ENCODE data around the gene PRND.
"Not testable (repeated sequence)": the region's sequence is repeated elsewhere in the genome, so short reads cannot be mapped to it uniquely, and the experiment has no call there.

PRND gene

DNA sequence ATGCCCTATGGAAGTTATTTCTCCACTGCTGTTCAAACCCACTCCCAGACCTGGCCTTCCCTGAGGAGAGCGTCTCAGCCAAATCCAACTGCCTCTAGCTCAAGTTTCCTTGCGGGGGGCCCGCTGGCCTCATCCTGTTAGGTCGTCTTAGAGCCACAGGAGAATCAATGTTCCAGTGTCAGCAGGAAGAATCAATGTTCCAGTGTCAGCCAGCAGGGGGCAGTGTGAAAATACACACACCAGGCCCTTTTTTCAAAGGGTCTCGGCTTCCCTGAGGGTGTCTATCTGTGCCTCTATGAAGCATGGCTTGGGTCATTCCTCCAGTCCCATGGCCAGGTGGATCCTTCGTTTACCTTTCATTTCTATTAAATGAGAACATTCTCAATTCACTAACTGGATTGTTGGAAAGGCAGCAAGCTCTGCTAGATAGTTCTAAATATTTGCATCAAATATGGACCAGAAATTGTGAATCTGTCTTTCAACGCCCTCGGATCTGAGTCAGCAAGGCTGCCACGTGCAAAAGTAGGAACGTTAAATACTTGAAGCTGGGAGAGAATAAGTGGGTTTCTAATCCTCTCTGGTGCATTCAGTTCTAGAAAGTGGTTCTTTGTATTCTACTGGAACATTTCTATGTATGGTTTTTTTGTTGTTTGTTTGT, 19.2 kb downstream of the PRND start:
- DNase-seq, result peak; percentile 63

DNA sequence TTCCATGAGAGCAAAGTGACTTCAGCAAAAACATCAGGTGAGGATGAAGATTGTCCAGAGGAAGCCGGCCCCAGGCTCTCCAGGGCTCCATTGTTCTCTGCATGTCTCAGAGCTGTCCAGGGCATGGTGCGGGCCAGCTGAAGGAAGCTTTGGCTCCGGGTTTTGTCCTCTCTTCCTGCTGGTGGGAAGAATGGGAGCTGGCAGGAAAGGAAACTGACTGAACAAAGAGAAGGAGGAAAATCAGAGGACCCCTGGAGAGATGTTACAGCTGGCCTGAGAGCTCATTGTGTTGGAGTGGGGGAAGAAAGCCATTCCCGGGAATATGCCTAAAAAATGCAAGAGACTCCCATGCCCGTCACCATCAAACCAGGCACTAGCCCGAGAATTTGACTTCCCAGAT, 27.1 kb downstream of the PRND start:
- DNase-seq, result no peak

DNA sequence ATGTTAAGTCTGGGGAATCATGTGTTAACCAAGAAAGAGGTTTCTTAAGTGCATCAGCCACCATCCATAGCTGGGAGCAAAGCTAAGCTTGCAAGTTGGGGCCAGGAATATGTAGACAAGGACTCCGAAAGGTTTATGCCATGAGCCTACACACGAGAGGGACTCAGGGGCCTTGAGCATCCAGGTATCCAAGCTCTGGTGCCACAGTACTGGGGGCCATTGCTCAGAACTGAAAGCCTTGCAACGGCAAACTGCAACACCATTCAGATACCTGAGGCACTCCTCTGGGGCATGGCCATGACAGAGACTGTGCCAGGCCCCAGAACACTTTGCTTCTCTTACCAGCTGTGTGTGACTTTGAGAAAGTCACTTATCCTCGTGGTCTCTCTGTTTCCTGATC, 27.6 kb downstream of the PRND start:
- DNase-seq, result no peak

DNA sequence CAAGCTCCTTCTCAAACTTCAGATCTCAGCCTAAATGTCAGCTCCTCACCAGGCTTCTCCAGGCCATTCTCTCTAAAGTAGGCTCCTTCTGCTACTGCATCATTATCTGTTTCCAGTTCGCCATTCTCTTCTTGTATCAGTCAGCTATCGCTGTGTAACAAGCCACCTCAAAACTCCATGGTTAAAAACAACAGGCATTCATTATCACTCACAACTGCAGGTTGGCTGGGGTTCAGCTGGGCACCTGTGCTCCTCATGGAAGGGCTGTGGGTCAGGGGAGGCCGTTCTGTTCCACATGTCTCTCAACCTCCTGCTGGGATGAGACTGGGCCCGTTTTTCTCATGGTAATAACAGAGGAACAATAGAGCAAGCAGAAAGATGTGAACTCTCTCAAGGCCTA, 28.7 kb downstream of the PRND start:
- no peak for DNase-seq

DNA sequence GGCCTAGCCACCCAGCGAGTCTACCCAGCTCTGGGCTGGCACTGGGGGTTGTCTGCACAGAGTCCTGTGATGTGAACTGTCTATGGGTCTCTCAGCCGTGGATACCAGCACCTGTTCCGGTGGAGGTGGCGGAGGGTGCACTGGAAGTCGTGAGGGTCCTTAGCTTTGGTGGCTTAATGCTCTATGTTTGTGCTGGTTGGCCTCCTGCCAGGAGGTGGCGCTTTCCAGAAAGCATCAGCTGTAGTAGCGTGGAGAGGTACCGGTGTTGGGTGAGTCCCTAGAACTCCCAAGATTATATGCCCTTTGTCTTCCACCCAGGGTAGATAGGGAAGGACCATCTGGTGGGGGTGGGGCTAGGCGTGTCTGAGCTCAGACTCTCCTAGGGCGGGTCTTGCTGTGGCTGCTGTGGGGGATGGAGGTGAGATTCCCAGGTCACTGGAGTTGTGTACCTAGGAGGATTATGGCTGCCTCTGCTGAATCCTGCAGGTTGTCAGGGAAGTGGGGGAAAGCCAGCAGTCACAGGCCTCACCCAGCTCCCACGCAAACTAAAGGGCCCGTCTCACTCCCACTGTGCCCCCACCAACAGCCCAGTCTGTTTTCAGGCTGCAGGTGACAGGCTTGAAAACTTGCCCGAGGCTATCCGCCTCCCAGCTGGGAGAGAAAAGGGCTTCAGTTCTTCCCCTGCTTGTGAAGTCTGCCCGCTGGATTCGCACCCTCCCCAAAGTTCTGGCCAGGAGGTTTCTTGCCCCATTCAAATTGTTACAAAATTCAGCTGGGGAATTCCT, 37.6 kb downstream of the PRND start:
- DNase-seq, result peak; percentile 41

DNA sequence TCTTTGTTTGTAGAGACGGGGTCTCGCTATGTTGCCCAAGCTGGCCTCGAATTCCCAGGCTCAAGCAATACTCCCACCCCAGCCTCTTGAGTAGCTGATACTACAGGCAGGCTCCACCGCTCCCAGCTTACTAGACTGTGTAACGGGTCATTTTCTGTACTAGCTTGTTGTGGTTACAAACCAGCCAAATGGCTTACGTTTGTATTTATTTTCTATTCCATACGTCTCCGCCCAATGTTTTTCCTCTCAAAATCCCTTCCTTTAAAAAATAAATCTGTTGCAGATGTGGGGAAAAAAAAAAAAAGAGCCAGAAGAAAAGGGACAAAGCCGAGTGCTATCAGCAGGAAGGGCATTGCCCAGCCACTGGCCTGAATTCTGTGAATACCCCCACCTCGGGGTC, 41.6 kb downstream of the PRND start:
- no peak for DNase-seq

DNA sequence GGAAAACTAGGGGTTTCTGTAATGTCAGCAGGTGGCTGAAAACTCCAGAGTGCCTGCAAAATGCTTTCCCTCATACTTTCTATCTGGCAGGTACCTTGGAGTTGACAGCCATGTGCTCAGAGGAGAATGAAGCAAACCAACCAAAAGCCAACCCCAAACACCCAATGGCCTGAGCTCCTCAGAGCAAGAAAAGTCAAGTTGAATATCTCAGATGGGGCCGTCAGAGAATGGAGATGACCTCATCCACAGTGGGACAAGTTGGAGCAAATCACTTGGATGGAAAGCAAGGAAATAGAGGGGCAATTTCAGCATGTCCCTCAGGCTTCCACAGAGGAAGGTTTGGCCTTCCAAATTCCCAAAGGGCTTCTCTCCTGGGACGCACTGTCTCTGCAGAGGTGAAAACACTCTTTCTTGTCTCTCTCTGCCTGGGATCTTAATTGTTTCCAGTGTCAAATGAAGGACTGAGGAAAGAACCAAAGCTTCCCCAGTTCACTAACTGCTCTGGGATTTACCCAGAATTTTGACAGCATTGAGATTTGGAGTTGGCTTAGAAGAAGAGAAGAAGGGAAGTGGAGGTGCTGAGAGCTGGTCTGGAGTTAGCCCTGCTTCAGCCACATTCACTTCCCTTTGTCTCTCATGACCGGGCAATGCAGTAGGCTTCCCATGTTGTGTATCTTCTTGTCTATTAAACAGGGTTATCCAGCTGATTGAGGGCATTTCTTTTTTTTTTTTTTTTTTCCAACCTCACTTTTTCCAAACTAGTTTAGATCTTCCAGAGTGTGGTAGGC, 42.2 kb downstream of the PRND start:
- no peak for DNase-seq

DNA sequence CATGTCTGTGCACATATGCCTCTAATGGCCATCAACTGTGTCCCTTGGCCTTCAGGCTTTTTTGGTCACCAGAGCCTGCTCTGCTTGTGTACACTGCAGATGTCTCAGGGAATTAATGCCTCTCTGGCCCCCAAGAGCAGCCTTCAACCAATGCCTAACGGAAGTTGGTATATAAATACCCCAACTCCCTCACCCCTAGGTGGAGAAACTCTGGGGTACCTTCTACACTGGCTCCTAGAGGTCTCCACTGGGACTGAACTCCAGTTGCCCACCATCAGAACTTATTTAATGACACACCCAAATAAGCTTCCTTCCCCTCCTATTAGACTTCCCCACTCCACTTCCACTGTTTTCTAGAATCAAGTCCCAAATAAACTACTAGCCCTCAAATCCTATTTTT, 43.1 kb downstream of the PRND start:
- no peak for DNase-seq

DNA sequence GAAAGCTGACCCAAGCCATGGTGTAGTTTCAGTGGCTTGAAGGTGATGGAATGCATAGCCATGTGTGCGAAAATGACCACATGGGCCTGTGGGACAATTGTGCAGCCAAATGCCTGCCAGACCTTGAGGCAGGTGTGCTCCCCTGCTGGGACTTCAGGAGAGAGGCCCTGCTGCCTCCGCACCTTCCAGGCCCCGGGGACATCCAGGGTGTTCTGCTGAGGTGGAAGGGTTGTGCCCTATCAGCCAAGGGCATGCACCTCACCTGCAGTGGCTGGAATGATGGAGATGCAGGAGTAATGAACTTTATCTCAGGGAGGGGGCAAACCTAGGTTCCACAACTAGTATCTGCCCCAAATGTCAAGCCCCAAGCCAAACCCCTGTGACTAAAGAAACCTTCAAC, 44.0 kb downstream of the PRND start:
- no peak for DNase-seq

DNA sequence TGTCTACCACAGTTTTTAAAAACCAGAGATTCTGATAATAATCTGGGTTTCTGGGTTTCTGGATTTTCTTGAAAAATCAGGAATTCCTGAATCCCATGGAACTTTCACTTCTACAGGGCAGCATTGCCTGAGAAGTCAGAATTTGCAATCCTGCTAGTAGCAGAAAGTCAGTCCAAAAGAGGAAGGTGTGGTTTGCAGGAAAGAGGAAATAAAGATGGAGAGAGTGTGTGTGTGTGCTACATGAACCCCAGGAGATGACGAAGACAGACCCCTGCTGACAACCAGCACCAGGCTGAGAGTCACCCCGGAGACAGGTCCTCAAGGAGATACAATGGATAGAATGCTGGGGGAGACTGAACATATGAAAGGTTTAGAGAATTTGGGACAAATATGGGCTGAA, 44.9 kb downstream of the PRND start:
- no peak for DNase-seq

DNA sequence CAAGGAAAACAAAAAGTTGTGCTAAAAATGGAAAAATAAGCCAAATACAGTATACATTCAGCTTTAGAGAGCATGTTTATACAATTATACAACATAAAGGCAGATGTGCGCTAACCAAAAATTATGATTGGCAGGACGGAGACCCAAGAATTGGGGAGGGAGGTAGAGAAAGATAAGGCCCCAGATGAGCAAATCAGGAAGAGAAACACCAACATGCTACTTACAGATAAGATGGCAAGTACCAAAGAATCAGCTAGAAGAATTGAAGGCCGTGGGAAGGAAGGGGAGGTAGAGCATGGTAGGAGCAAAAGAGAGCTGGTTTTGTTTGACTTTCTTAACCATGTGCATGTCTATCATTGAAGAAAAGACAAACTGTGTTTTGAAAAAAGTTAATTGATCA, 45.4 kb downstream of the PRND start:
- no peak for DNase-seq

DNA sequence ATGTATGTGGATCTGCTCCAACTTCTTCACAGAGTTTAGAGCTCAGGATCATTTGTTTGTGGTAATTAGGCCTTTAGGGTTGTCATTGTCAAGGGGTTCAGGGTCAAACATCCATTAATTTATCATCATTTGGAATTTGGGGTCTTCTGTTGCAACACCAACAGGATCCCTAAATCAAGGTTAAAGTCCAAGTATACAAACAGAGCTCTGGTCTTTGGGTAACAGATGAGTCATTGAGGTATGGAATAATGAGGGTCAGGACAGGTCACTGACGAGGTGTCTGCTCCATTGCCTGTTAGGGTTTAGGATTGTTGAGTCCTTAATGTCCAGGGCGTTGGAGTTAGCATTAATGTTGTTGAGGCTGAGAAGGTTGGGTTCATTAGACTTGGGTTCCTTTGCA, 47.6 kb downstream of the PRND start:
- DNase-seq, result no peak

DNA sequence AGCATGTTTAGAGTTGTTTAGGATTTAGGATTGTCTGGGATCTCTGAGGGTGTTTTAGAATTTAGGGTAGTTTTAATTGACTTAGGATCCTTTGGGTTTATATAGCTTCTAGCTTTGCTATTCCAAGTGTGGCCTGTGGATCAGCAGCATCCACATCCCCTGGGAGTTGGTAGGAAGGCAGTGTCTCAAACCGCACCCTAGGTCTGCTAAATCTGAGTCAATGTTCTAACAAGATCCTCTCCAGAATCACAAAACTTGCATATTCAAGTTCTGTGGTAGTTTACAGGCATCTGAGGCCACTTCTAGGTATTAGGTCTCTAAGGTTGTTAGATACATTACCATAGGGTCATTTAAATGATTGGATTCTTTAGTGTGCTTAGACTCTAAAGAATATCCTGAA, 48.3 kb downstream of the PRND start:
- no peak for DNase-seq

DNA sequence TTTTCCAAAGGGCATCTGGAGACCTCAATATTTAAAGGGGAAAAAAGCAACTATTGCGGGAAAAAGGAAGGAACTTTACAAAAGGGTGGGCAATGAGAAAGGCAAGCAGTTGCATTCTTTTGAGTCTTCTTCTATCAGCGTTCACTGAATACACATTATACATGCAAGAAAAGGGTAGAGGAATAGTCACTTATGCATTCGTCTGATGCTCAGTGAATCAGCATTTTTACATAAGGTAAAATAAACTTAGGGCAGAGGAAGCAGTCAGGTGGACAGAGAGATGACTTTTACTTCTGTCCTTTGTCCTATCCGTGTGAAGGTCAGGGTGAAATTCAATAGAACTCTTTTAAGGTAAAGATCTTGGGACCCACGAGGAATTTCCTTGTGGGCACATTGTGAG, 49.3 kb downstream of the PRND start:
- DNase-seq, result no peak

DNA sequence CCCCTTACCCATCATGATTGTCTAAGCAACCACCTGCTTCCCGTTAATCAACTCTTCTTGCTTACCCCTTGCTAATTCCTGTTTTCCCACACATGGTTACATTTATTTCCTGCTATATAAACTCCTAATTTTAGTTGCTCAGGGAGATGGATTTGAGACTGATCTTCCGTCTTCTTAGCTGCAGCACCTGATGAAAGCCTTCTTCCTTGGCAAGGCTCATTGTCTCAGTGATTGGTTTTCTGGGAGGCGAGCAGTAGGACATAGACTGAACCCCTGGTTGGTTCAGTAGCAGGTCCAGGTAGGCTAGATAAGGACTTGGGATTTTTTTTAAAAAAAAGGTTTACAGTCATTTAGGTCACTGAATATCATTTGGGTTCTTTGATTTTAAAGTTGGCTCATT, 50.4 kb downstream of the PRND start:
- DNase-seq, result no peak

DNA sequence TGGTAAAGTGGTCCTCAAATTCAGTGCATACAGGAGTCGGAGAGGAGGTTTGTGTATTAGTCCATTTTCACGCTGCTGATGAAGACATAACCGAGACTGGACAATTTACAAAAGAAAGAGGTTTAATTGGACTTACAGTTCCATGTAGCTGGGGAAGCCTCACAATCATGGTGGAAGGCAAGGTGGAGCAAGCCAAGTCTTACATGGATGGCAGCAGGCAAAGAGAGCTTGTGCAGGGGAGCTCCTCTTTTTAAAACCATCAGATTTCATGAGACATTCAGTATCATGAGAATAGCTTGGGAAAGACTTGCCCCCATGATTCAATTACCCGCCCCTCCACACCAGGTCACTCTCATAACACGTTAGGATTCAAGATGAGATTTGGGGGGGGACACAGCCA, 51.3 kb downstream of the PRND start:
- DNase-seq, result not testable (repeated sequence)

DNA sequence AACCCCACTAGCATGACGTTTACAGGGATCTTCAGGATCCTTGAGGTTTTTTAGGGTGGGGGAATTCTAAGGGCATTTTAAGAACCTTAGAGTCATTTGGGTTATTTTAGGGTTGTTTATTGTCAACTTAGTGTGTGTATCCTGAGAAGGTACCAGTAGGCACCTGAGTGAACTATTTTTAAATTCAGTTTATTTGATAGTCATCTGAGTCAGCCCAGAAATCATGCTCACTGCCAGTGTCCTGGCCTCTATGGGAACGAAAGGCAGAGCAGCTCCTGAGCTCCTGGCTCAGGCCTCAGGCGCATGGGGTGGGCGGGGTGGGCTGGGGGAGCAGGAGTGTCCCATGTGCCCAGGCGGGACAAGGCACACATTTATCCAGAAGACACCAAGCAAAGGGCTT, 52.0 kb downstream of the PRND start:
- DNase-seq, result no peak

DNA sequence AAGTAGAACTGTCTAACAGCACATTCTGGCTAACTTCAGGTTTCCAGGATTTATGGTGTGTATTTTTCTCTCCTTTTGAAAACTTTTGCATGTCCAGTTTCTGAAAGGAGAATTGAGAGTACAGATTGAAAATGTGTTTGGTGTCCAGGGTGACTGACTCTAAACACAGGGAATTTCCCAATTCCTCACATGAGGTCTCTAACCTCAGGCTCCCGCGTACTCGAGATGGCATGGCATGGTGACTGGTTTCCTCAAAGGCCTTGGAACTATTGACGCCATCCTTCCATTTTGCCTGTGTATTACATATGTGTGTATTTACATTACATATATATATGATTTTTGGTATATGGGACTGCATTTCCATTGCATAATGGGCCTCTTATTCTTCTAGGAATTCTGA, 52.5 kb downstream of the PRND start:
- no peak for DNase-seq

DNA sequence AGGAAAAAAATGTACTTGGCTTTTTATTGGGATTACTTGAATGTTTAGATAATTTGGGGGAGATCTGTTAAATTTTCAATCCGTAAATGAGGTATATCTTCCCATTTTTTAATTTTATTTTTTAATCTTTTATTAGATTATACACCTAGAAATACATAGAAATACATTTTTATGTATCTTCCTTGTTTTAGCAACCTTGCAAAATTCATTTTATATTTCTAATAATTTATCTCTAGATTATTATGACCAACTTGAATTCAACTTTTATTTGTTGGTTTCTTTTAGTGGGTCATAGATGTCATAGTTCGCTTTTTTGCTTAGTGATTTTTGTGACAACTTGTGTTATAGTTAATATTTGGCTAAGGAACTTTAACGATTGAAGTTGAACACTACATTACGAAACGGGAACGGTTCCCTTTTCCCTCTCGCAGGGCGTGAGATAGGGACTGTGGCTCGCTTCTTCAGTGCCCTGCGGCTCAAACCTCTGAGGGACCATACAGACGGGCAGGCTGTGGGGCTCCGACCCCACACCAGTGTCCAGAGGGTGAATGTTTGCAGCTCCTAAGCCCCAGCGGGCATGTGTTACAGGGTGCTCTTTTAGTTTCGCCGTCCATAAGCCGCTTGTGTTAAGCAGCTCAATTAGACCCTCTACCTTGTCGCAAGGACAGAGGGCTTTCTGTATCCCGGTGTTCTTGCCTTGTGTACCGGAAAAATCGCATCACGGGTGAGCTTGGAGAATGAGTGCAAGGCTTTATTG, 53.8 kb downstream of the PRND start:
- no peak for DNase-seq

DNA sequence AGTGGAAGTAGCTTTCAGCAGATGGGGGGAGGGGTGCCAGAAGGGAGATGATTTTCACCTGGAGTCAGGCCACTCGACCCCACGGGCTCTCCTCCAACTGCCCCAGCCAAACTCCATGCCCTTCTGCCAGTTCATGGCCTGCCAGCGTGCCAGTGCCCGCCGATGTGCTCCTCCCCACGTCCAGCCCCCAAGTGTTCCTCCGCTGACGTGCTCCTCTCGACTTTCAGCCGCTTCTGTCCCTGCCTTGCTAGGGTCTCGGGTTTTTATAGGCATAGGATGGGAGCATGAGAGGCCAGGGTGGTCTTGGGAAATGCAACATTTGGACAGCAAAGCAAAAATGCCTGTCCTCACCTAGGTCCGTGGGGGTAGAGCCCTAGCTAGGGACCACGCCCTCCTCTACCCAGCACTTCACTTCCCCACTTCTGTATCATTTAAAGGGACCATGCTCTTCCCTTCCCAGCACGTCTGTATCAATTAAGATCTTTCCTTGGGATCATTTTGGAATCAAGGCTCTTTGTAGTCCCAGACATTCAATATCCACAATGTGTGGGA, 54.4 kb downstream of the PRND start:
- no peak for DNase-seq

Data from CD4-positive, alpha-beta T cell treated with Interleukin-4 for 4 hours (primary cell).